GM23338 (cell line): Measurements from ENCODE around the gene CACNA1S. TPM values are rescaled to one million over a fixed set of nuclear protein-coding genes. Genes with fewer than 3 reads are reported as not detected.
A peak's percentile ranks its signal among the peaks of the same experiment; 100 is the strongest.

Experiments used
- ATAC-seq: fragments of 200-7000 bp; cut with Tn5 transposase; 3 replicates; pipeline ENCODE4 v1.9.1; 2020
- DNase-seq: peaks from one replicate; pipeline ENCODE4 v3.0.0-alpha.2; 2015; ENCODE audit warnings: low spot score
- H2AFZ ChIP-seq: fragments of 200-600 bp; sonication (generic); 2 replicates; pipeline ENCODE4 v1.8.0; 2016; ENCODE audit warnings: antibody characterized with exemption, mild to moderate bottlenecking, moderate library complexity
- H3F3A ChIP-seq: fragments of 200-600 bp; sonication (generic); replicated peaks from 2 replicates; pipeline ENCODE4 v1.8.0; 2017; ENCODE audit warnings: antibody characterized with exemption, mixed run types, low read depth
- H3K27ac ChIP-seq: fragments of 200-600 bp; sonication (generic); 2 replicates; pipeline ENCODE4 v1.6.1; 2016; ENCODE audit warnings: low read depth
- H3K27me3 ChIP-seq: fragments of 200-600 bp; sonication (generic); 2 replicates; pipeline ENCODE4 v1.8.0; 2016; ENCODE audit warnings: mild to moderate bottlenecking, mixed run types, moderate library complexity; ENCODE audit not compliant: insufficient read depth
- H3K36me3 ChIP-seq: fragments of 200-600 bp; sonication (generic); 2 replicates; pipeline ENCODE4 v1.8.0; 2016; ENCODE audit warnings: mild to moderate bottlenecking; ENCODE audit not compliant: insufficient read depth
- H3K4me1 ChIP-seq: fragments of 200-600 bp; sonication (generic); 2 replicates; pipeline ENCODE4 v1.8.0; 2016; ENCODE audit warnings: mild to moderate bottlenecking, moderate library complexity; ENCODE audit not compliant: insufficient read depth
- H3K4me2 ChIP-seq: fragments of 200-600 bp; sonication (generic); 2 replicates; pipeline ENCODE4 v1.7.1; 2017; ENCODE audit warnings: mixed run types
- H3K4me3 ChIP-seq: fragments of 200-600 bp; sonication (generic); 2 replicates; pipeline ENCODE4 v1.6.1; 2016; ENCODE audit warnings: mixed run types
- H3K79me2 ChIP-seq: fragments of 200-600 bp; sonication (generic); replicated peaks from 2 replicates; pipeline ENCODE4 v1.8.0; 2017; ENCODE audit warnings: mild to moderate bottlenecking; ENCODE audit not compliant: insufficient read depth
- H3K9me2 ChIP-seq: fragments of 200-600 bp; sonication (generic); 2 replicates; pipeline ENCODE4 v1.8.0; 2017; ENCODE audit not compliant: insufficient read depth
- H4K20me1 ChIP-seq: fragments of 200-600 bp; sonication (generic); replicated peaks from 2 replicates; pipeline ENCODE4 v1.8.0; 2017; ENCODE audit warnings: mild to moderate bottlenecking; ENCODE audit not compliant: insufficient read depth
- H3K27ac Mint-ChIP-seq: 2 replicates; pipeline ENCODE4 v1.8.0; 2020; ENCODE audit warnings: inconsistent platforms, mild to moderate bottlenecking, moderate library complexity, mixed read lengths
- H3K27me3 Mint-ChIP-seq: 3 replicates; pipeline ENCODE4 v1.8.0; 2022; ENCODE audit warnings: low read depth, mild to moderate bottlenecking, moderate library complexity, mixed read lengths, inconsistent platforms; ENCODE audit not compliant: insufficient read depth, poor library complexity
- H3K36me3 Mint-ChIP-seq: 3 replicates; pipeline ENCODE4 v1.8.0; 2021; ENCODE audit warnings: low read depth, mild to moderate bottlenecking, inconsistent platforms, moderate library complexity, mixed read lengths
- H3K4me1 Mint-ChIP-seq: 3 replicates; pipeline ENCODE4 v1.8.0; 2020; ENCODE audit warnings: mild to moderate bottlenecking, inconsistent platforms, mixed read lengths
- H3K4me3 Mint-ChIP-seq: 3 replicates; pipeline ENCODE4 v1.8.0; 2021; ENCODE audit warnings: moderate library complexity, mild to moderate bottlenecking, inconsistent platforms, mixed read lengths
- H3K9me3 Mint-ChIP-seq: 3 replicates; pipeline ENCODE4 v1.8.0; 2020; ENCODE audit warnings: moderate library complexity, mild to moderate bottlenecking, inconsistent platforms, mixed read lengths
- CREB1 ChIP-seq: fragments of 250-450 bp; sonication (Bioruptor Pico); IDR thresholded peaks from 2 replicates; pipeline ENCODE4 v1.5.0; 2020; ENCODE audit warnings: low read depth, mild to moderate bottlenecking, moderate library complexity
- ETS1 ChIP-seq: IDR thresholded peaks from 2 replicates; pipeline ENCODE4 v1.6.1; 2016; ENCODE audit warnings: antibody characterized with exemption
- EZH2 ChIP-seq: fragments of 200-600 bp; sonication (generic); IDR thresholded peaks from one replicate; pipeline ENCODE4 v1.8.0; 2017; ENCODE audit warnings: antibody characterized with exemption, mild to moderate bottlenecking, low read depth; ENCODE audit not compliant: unreplicated experiment
- EZH2phosphoT487 ChIP-seq: fragments of 200-600 bp; sonication (generic); IDR thresholded peaks from one replicate; pipeline ENCODE4 v1.8.1; 2018; ENCODE audit warnings: antibody characterized with exemption; ENCODE audit not compliant: unreplicated experiment
- JUNB ChIP-seq: IDR thresholded peaks from one replicate; pipeline ENCODE4 v1.6.1; 2016; ENCODE audit warnings: antibody characterized with exemption; ENCODE audit not compliant: unreplicated experiment
- NANOG ChIP-seq: IDR thresholded peaks from 2 replicates; pipeline ENCODE4 v1.6.1; 2016; ENCODE audit warnings: antibody characterized with exemption, borderline replicate concordance
- POLR2AphosphoS5 ChIP-seq: IDR thresholded peaks from 2 replicates; pipeline ENCODE4 v1.6.1; 2016; ENCODE audit warnings: antibody characterized with exemption, low read depth
- STAT1 ChIP-seq: IDR thresholded peaks from one replicate; pipeline ENCODE4 v1.6.1; 2016; ENCODE audit warnings: antibody characterized with exemption; ENCODE audit not compliant: unreplicated experiment
- ZNF114 ChIP-seq: fragments of 250-450 bp; sonication (Bioruptor Pico); IDR thresholded peaks from 2 replicates; pipeline ENCODE4 v1.5.0; 2020; ENCODE audit warnings: mild to moderate bottlenecking, moderate library complexity
- ZNF331 ChIP-seq: fragments of 250-450 bp; sonication (Bioruptor Pico); IDR thresholded peaks from 2 replicates; pipeline ENCODE4 v1.5.0; 2020; ENCODE audit warnings: low read depth, mild to moderate bottlenecking, moderate library complexity
- ZNF462 ChIP-seq: fragments of 250-450 bp; sonication (Bioruptor Pico); IDR thresholded peaks from 2 replicates; pipeline ENCODE4 v1.5.0; 2020; ENCODE audit warnings: mild to moderate bottlenecking, moderate library complexity
- polyA plus RNA-seq: library from polyadenylated mRNA; unstranded; fragments of >200 nt; fragmentation: Nextera tagmentation; extraction: Ambion mirVana; gene quantifications from 2 replicates; pipeline ENCODE4 v1.2.1, GENCODE V29; 2016
- total RNA-seq: library from RNA; depleted of rRNA; stranded (reverse); fragments of >200 nt; shearing (Covaris generic); gene quantifications from 2 replicates; pipeline ENCODE4 v1.2.3, GENCODE V29; 2014
- TF ChIP-seq, protein P1 (sequence below), 2 experiments: fragments of 200-600 bp in 1 of 2; sonication (generic) in 1 of 2; conservative IDR thresholded peaks; 2 replicates each; pipeline versions ENCODE4 v1.5.1 to v1.6.1; 2016 to 2017; ENCODE audit warnings: antibody characterized with exemption in 2 of 2, low read depth in 2 of 2, mild to moderate bottlenecking in 2 of 2, moderate library complexity in 1 of 2
- TF ChIP-seq, protein P2 (sequence below): IDR thresholded peaks from one replicate; pipeline ENCODE4 v1.6.1; 2018; ENCODE audit warnings: antibody characterized with exemption; ENCODE audit not compliant: unreplicated experiment

Gene CACNA1S
- total and polyA plus RNA-seq, 2 experiments from 2014 or later, result 0.03 TPM; not detected in 1

DNA sequence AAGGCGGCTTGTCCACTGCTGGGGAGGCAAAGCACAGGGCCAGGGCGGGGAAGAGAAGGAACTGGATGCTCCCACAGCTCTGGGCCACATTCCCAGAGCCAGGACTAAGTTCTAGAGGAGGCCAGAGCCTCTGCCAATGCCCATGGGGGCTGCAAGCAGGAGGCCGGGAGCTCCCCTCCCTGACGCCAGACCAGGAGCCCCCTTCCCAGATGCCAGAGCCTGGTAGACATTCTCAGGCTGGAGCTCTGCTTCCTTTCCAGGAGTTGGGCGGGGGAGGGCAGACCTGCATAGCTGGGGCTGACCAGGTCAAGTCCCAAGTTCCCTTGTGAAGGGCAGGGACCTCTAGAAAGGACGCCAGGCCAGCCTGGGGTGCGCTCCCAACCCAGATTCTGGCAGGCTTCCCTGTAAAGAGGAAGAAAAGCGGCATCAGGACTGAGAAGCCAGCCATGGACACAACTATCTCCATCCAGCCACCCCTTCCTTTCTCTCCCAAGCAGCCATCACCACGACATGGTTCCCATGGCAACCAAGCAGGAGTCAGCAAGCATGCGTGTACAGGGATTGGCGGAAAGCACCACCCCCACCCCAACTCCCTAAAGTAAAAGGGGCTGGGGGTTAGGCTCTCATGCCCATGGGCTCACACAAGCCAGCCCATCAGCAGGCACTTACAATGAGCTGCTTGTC lies 102.1 kb downstream of the CACNA1S start:
- no peaks in the 10 kb centered on the region for H3K36me3 Mint-ChIP-seq
- TF ChIP-seq EZH2phosphoT487 (no peak), NANOG (no peak), ETS1 (no peak), EZH2 (no peak), ZNF331 (no peak), JUNB (no peak), ZNF114 (CRISPR knock-in tag) (no peak), STAT1 (no peak), CREB1 (CRISPR knock-in tag) (no peak), POLR2AphosphoS5 (no peak), ZNF462 (CRISPR knock-in tag) (no peak)
- TF ChIP-seq, protein P1, sequence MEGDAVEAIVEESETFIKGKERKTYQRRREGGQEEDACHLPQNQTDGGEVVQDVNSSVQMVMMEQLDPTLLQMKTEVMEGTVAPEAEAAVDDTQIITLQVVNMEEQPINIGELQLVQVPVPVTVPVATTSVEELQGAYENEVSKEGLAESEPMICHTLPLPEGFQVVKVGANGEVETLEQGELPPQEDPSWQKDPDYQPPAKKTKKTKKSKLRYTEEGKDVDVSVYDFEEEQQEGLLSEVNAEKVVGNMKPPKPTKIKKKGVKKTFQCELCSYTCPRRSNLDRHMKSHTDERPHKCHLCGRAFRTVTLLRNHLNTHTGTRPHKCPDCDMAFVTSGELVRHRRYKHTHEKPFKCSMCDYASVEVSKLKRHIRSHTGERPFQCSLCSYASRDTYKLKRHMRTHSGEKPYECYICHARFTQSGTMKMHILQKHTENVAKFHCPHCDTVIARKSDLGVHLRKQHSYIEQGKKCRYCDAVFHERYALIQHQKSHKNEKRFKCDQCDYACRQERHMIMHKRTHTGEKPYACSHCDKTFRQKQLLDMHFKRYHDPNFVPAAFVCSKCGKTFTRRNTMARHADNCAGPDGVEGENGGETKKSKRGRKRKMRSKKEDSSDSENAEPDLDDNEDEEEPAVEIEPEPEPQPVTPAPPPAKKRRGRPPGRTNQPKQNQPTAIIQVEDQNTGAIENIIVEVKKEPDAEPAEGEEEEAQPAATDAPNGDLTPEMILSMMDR (conservative IDR thresholded peaks at IDR 0.05; ENCODE audit: low read depth in 2 of 2), result no peak
- TF ChIP-seq, protein P2, sequence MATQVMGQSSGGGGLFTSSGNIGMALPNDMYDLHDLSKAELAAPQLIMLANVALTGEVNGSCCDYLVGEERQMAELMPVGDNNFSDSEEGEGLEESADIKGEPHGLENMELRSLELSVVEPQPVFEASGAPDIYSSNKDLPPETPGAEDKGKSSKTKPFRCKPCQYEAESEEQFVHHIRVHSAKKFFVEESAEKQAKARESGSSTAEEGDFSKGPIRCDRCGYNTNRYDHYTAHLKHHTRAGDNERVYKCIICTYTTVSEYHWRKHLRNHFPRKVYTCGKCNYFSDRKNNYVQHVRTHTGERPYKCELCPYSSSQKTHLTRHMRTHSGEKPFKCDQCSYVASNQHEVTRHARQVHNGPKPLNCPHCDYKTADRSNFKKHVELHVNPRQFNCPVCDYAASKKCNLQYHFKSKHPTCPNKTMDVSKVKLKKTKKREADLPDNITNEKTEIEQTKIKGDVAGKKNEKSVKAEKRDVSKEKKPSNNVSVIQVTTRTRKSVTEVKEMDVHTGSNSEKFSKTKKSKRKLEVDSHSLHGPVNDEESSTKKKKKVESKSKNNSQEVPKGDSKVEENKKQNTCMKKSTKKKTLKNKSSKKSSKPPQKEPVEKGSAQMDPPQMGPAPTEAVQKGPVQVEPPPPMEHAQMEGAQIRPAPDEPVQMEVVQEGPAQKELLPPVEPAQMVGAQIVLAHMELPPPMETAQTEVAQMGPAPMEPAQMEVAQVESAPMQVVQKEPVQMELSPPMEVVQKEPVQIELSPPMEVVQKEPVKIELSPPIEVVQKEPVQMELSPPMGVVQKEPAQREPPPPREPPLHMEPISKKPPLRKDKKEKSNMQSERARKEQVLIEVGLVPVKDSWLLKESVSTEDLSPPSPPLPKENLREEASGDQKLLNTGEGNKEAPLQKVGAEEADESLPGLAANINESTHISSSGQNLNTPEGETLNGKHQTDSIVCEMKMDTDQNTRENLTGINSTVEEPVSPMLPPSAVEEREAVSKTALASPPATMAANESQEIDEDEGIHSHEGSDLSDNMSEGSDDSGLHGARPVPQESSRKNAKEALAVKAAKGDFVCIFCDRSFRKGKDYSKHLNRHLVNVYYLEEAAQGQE, result no peak
- DNase-seq, result peak; percentile 74
- ATAC-seq, result peak; percentile 17
- H3K27ac Mint-ChIP-seq, result no peak overlapping the region
- no peaks in the 10 kb centered on the region for H3K9me3 Mint-ChIP-seq
- Histone ChIP-seq H2AFZ (no peak overlapping the region), H3K4me3 (no peak overlapping the region), H3K79me2 (peaks cover 24% of the 10 kb centered on the region), H3F3A (peaks cover 1% of the 10 kb centered on the region; the same call in 1 of the 2 replicates), H3K4me2 (peak overlapping the region; percentile 55), H3K27ac (no peak overlapping the region), H4K20me1 (peaks cover 8% of the 10 kb centered on the region; the same call in 1 of the 2 replicates), H3K4me1 (peaks cover 26% of the 10 kb centered on the region), H3K27me3 (no peaks in the 10 kb centered on the region), H3K9me2 (no peaks in the 10 kb centered on the region), H3K36me3 (no peaks in the 10 kb centered on the region)
- peaks cover 8% of the 10 kb centered on the region for H3K27me3 Mint-ChIP-seq
- no peak overlapping the region for H3K4me3 Mint-ChIP-seq
- peaks cover 23% of the 10 kb centered on the region for H3K4me1 Mint-ChIP-seq
